GM12878 (cell line): ENCODE data around the gene RPSA.

ENCODE experiments used
- ASH2L ChIP-seq: fragments of 300-600, 200-600 bp; sonication (generic); IDR thresholded peaks from 2 replicates; pipeline ENCODE4 v1.6.1; 2017; ENCODE audit warnings: low read depth, mild to moderate bottlenecking, borderline replicate concordance
- CBFB ChIP-seq: IDR thresholded peaks from 2 replicates; pipeline ENCODE4 v1.6.1; 2016; ENCODE audit warnings: antibody characterized with exemption, low read depth
- CREB1 ChIP-seq: IDR thresholded peaks from 2 replicates; pipeline ENCODE4 v1.6.1; 2012; ENCODE audit warnings: low read depth, mild to moderate bottlenecking, inconsistent platforms
- CTCF ChIP-seq, 3 experiments: IDR thresholded peaks in 2 of 3; conservative IDR thresholded peaks in 1 of 3; 2 replicates each; pipeline ENCODE4 v1.5.1; 2011; ENCODE audit warnings: low read depth in 3 of 3, low read length in 3 of 3, mild to moderate bottlenecking in 3 of 3, control low read depth in 2 of 3, moderate library complexity in 2 of 3, inconsistent platforms in 1 of 3, mixed read lengths in 1 of 3; ENCODE audit not compliant: control insufficient read depth in 2 of 3, insufficient read depth in 1 of 3; ENCODE audit errors: extremely low read depth in 1 of 3
- DPF2 ChIP-seq: fragments of 450-650 bp; IDR thresholded peaks from 2 replicates; pipeline ENCODE4 v1.6.1; 2017; ENCODE audit warnings: mild to moderate bottlenecking
- FOXM1 ChIP-seq: IDR thresholded peaks from 2 replicates; pipeline ENCODE4 v1.6.1; 2012; ENCODE audit warnings: low read depth, mild to moderate bottlenecking, inconsistent platforms, low read length, moderate library complexity
- GABPA ChIP-seq: IDR thresholded peaks from 2 replicates; pipeline ENCODE4 v1.6.1; 2014; ENCODE audit warnings: antibody characterized with exemption, low read depth, mild to moderate bottlenecking, inconsistent platforms
- JUNB ChIP-seq: IDR thresholded peaks from 2 replicates; pipeline ENCODE4 v1.6.1; 2016; ENCODE audit warnings: antibody characterized with exemption, mild to moderate bottlenecking
- KDM1A ChIP-seq: fragments of 200-600 bp; sonication (generic); IDR thresholded peaks from 2 replicates; pipeline ENCODE4 v1.6.1; 2016; ENCODE audit warnings: borderline replicate concordance
- MTA3 ChIP-seq: IDR thresholded peaks from 2 replicates; pipeline ENCODE4 v1.6.1; 2012; ENCODE audit warnings: low read length, inconsistent platforms, borderline replicate concordance
- POLR2AphosphoS5 ChIP-seq: IDR thresholded peaks from 2 replicates; pipeline ENCODE4 v1.6.1; 2011; ENCODE audit warnings: mild to moderate bottlenecking, low read length, inconsistent platforms
- SMC3 ChIP-seq: IDR thresholded peaks from 2 replicates; pipeline ENCODE4 v1.6.1; 2011; ENCODE audit warnings: low read length, improper control_type of control experiment, borderline replicate concordance
- TF ChIP-seq, protein P1 (sequence below): IDR thresholded peaks from 2 replicates; pipeline ENCODE4 v1.6.1; 2012; ENCODE audit warnings: low read depth, low read length, improper control_type of control experiment
- TF ChIP-seq, protein P2 (sequence below): fragments of 450-650 bp; IDR thresholded peaks from 2 replicates; pipeline ENCODE4 v1.6.1; 2017; ENCODE audit warnings: mild to moderate bottlenecking

DNA sequence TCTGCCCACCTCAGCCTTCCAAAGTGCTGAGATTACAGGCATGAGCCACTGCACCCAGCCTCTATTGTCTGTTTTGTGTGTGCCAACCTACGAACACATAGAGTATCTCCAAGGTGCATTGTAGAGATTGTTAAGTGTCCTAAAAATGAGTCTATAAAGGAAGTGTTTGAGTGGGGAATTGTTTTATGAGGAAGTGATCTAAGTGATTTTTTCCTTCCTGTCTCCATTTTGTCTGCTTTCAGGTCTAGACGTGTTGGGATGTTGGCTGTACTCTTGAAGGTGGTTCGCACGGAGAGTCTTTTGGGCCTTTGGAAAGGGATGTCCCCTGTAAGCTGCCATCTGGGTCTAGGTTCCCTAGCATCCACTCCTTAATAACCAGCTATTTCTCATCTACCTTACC, 16.3 kb upstream of the RPSA start:
- TF ChIP-seq CBFB (no peak), KDM1A (no peak), CTCF (IDR thresholded peaks at IDR 0.05 in 2 of 3, conservative IDR thresholded peaks at IDR 0.05 in 1 of 3; ENCODE audit: control insufficient read depth in 2 of 3, extremely low read depth in 1 of 3, insufficient read depth in 1 of 3, low read depth in 3 of 3, low read length in 3 of 3) (no peak), DPF2 (no peak), GABPA (no peak), CREB1 (no peak), FOXM1 (no peak), ASH2L (no peak), MTA3 (no peak), SMC3 (no peak), JUNB (no peak), POLR2AphosphoS5 (no peak)
- TF ChIP-seq, protein P1, sequence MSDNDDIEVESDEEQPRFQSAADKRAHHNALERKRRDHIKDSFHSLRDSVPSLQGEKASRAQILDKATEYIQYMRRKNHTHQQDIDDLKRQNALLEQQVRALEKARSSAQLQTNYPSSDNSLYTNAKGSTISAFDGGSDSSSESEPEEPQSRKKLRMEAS: no peak
- TF ChIP-seq, protein P2, sequence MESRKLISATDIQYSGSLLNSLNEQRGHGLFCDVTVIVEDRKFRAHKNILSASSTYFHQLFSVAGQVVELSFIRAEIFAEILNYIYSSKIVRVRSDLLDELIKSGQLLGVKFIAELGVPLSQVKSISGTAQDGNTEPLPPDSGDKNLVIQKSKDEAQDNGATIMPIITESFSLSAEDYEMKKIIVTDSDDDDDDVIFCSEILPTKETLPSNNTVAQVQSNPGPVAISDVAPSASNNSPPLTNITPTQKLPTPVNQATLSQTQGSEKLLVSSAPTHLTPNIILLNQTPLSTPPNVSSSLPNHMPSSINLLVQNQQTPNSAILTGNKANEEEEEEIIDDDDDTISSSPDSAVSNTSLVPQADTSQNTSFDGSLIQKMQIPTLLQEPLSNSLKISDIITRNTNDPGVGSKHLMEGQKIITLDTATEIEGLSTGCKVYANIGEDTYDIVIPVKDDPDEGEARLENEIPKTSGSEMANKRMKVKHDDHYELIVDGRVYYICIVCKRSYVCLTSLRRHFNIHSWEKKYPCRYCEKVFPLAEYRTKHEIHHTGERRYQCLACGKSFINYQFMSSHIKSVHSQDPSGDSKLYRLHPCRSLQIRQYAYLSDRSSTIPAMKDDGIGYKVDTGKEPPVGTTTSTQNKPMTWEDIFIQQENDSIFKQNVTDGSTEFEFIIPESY: no peak
